GM21367 (cell line): ENCODE measurements around the gene QSOX2.

ENCODE experiments used
- ATAC-seq: cut with Tn5 transposase; IDR thresholded peaks from one replicate; pipeline ENCODE4 v1.9.1; 2021; ENCODE audit not compliant: unreplicated experiment

The QSOX2 gene

GRCh38 chr9:136245219-136246150 is at the start of gene QSOX2:
Gene QSOX2, minus strand, starts transcription at chr9:136245812. Its CDS starts 9 bp downstream, at chr9:136245803.
- peak; percentile 43 for ATAC-seq

- ATAC-seq, result no peak
Measured at GRCh38 chr9:136295055-136295454, 49.4 kb upstream of the QSOX2 start.

- ATAC-seq, result no peak
Measured at GRCh38 chr9:136294437-136294836, 48.8 kb upstream of the QSOX2 start.

- ATAC-seq, result no peak
Measured at GRCh38 chr9:136293476-136294077, 48.0 kb upstream of the QSOX2 start.

GRCh38 chr9:136292591-136293448 is 47.2 kb upstream of the QSOX2 start:
- ATAC-seq, result no peak

GRCh38 chr9:136292026-136292538 is 46.5 kb upstream of the QSOX2 start:
- no peak for ATAC-seq

GRCh38 chr9:136291306-136292025 is 45.9 kb upstream of the QSOX2 start:
- no peak for ATAC-seq

GRCh38 chr9:136290508-136291000 is 44.9 kb upstream of the QSOX2 start:
- no peak for ATAC-seq

- ATAC-seq, result no peak
Measured at GRCh38 chr9:136289651-136290507, 44.3 kb upstream of the QSOX2 start.

- no peak for ATAC-seq
Measured at GRCh38 chr9:136287960-136288753, 42.5 kb upstream of the QSOX2 start.

GRCh38 chr9:136286987-136287379 is 41.4 kb upstream of the QSOX2 start:
- no peak for ATAC-seq

GRCh38 chr9:136286359-136286986 is 40.9 kb upstream of the QSOX2 start:
- ATAC-seq, result no peak

- no peak for ATAC-seq
Measured at GRCh38 chr9:136285501-136286358, 40.1 kb upstream of the QSOX2 start.

- ATAC-seq, result no peak
Measured at GRCh38 chr9:136284951-136285350, 39.3 kb upstream of the QSOX2 start.

- no peak for ATAC-seq
Measured at GRCh38 chr9:136284311-136284710, 38.7 kb upstream of the QSOX2 start.

- ATAC-seq, result peak; percentile 53
Measured at GRCh38 chr9:136283291-136284235, 38.0 kb upstream of the QSOX2 start.
